Activated CD4-positive, alpha-beta T cell treated with anti-CD3 and anti-CD28 coated beads for 48 hours (primary cell): Measurements from ENCODE around the gene FBXW2.
A peak's percentile ranks its signal among the peaks of the same experiment; 100 is the strongest.

Experiments used
- DNase-seq: peaks from one replicate; pipeline ENCODE4 v3.0.0-alpha.2; 2020

The FBXW2 gene

DNA sequence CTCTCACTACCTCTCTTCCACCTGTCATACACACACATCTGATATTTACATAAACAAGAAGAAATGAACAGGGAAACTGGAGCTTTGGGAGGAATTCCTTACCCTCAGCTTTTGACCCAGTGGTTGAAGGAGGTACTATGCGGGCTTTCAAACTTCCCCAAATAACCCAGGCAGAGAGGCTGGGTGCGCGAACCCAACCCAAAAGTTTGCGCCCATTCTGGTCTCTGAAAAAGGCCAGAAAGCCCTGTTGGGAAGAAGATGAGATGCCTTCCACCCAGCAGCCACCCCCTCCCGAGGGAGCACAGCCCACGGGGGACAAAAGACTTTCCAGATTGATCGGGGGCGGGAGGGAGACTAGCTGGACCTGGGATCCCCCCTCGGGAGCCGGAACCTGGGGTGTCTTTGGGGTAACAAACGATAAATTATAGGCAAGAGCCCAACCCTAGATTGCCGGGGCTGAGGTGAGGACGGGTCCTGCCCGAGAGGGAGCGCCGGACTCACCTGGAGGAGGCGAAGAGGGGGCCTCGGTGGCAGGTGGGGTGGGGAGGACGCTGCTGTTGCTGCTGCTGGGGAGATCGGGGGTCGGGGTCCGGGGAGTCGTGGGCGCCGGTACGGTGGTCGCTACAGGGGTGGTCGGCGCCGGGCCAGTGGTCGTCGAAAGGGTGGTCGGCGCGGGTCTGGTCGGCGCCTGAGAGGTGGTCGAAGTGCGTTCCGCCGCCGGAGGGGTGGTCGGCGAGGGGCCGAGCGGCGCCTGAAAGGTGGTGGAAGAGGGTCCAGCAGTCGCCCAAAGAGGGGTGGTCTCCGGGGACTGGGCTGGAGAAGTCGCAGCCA lies 79.7 kb downstream of the FBXW2 start:
- peak; percentile 20 for DNase-seq

- DNase-seq, result no peak
Observed at GRCh38 chr9:120712539-120713031, 80.6 kb downstream of the FBXW2 start.

- DNase-seq, result no peak
Observed at GRCh38 chr9:120711841-120712538, 81.2 kb downstream of the FBXW2 start.

DNA sequence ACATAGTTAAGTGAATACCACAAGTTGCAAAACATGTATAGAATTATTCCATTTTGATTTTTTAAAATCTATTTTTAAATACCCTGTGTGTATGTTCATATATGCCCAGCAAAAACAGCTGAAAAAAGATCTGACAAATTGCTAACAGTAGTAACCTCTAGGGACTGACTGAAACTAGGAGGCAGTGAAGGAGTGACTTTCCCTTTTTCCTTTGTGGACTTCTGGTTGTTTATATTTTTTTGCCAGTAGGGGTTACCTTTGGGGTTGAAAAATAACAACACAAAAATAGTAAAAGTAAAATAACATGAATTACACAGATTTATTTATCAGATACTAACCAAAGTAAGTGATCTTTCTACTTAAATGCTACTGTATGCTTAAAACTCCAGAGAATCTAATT lies 81.9 kb downstream of the FBXW2 start:
- no peak for DNase-seq

- DNase-seq, result peak; percentile 12
Observed at GRCh38 chr9:120710110-120710981, 82.9 kb downstream of the FBXW2 start.

GRCh38 chr9:120708526-120709224 lies 84.5 kb downstream of the FBXW2 start:
- DNase-seq, result no peak

DNA sequence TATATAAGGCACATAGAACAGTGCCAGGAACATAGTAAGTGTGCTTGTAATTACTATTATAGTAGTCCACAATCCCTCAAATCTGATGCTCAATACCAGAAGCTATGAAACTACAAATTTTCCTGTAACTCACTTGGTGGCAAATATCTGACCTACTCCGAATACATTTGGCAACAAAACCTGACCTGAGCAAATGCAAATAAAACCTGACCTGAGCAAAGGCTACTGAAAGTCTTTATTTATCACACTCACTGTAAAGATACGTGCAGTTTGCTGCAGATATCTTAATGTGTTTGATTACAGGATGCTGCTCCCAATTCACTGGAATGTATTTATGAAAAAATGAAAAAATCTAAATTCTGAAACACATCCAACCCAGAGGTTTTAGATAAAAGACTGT lies 86.0 kb downstream of the FBXW2 start:
- DNase-seq, result no peak
